GM12801 (cell line): ENCODE results near the gene SYNPO2.

Source experiments
- TF ChIP-seq, protein P1 (sequence below): IDR thresholded peaks from one replicate; pipeline ENCODE4 v1.5.1; 2011; ENCODE audit warnings: control low read depth; ENCODE audit not compliant: insufficient read length; ENCODE audit errors: extremely low read depth

Gene SYNPO2, protein sequence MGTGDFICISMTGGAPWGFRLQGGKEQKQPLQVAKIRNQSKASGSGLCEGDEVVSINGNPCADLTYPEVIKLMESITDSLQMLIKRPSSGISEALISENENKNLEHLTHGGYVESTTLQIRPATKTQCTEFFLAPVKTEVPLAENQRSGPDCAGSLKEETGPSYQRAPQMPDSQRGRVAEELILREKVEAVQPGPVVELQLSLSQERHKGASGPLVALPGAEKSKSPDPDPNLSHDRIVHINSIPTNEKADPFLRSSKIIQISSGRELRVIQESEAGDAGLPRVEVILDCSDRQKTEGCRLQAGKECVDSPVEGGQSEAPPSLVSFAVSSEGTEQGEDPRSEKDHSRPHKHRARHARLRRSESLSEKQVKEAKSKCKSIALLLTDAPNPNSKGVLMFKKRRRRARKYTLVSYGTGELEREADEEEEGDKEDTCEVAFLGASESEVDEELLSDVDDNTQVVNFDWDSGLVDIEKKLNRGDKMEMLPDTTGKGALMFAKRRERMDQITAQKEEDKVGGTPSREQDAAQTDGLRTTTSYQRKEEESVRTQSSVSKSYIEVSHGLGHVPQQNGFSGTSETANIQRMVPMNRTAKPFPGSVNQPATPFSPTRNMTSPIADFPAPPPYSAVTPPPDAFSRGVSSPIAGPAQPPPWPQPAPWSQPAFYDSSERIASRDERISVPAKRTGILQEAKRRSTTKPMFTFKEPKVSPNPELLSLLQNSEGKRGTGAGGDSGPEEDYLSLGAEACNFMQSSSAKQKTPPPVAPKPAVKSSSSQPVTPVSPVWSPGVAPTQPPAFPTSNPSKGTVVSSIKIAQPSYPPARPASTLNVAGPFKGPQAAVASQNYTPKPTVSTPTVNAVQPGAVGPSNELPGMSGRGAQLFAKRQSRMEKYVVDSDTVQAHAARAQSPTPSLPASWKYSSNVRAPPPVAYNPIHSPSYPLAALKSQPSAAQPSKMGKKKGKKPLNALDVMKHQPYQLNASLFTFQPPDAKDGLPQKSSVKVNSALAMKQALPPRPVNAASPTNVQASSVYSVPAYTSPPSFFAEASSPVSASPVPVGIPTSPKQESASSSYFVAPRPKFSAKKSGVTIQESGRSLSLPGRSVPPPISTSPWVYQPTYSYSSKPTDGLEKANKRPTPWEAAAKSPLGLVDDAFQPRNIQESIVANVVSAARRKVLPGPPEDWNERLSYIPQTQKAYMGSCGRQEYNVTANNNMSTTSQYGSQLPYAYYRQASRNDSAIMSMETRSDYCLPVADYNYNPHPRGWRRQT

DNA sequence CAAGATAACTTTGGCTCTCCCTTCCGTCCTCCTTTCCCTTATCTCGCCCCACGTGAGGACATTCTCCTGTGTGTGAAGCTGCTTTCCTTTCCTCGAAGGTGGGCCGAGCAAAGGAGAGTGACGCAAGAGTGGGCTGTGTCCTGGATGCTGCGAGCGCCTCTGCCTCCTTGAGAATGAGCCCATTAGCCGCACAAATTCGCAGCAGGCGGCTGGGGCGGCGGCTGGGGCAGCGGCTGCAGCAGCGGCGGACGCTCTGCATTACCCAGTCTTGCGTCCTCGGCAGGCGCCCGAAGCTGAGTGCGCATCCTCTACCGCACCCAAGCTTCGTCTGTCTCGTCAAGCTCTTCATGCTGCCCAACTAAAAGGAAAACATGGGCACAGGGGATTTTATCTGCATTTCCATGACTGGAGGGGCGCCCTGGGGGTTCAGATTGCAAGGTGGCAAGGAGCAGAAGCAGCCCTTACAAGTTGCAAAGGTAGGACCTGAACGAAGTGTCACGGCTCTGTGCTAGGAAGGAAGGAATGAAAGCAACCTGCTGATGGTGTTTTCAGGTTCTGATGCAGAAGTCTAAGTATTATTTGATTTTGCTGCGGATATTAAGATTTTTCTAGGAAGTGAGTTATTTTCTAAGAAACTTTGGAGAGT is at the start of gene SYNPO2:
Gene SYNPO2, plus strand, starts transcription at position 189 of the 646 bp plus-strand sequence. Its CDS starts 183 bp downstream, at position 372.
- TF ChIP-seq, protein P1, sequence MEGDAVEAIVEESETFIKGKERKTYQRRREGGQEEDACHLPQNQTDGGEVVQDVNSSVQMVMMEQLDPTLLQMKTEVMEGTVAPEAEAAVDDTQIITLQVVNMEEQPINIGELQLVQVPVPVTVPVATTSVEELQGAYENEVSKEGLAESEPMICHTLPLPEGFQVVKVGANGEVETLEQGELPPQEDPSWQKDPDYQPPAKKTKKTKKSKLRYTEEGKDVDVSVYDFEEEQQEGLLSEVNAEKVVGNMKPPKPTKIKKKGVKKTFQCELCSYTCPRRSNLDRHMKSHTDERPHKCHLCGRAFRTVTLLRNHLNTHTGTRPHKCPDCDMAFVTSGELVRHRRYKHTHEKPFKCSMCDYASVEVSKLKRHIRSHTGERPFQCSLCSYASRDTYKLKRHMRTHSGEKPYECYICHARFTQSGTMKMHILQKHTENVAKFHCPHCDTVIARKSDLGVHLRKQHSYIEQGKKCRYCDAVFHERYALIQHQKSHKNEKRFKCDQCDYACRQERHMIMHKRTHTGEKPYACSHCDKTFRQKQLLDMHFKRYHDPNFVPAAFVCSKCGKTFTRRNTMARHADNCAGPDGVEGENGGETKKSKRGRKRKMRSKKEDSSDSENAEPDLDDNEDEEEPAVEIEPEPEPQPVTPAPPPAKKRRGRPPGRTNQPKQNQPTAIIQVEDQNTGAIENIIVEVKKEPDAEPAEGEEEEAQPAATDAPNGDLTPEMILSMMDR, result no peak

DNA sequence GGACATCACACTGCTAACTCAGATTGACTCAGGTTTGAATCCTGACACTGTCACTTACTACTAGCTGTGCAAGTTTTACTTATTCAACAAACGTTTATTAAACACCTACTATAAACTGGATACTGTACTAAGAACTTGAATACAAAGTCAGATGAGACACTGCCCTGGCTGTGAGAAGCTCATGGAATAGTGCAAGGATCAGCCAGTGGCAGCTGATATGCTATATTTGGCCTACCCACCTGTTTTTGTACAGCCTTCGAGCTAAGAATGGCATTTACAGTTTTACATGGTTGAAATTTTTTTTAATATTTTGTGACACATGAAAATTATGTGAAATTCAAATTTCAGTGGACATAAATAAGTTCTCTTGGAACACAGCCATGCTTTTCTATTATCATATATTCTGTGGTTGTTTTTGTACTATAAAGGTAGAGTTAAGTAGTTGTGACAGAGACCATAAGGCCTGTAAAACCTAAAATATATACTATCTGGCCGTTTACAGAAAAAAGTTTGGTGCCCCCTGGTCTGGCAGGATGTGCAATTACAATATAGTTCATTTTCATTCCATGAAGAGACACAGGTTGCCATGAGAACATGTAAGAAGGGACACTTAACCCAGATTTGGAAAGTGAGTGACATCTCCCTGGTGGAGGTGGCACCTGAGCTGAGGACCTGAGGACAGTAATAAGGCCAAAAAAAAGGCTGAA is 49.3 kb upstream of the SYNPO2 start:
- TF ChIP-seq, protein P1, result no peak

DNA sequence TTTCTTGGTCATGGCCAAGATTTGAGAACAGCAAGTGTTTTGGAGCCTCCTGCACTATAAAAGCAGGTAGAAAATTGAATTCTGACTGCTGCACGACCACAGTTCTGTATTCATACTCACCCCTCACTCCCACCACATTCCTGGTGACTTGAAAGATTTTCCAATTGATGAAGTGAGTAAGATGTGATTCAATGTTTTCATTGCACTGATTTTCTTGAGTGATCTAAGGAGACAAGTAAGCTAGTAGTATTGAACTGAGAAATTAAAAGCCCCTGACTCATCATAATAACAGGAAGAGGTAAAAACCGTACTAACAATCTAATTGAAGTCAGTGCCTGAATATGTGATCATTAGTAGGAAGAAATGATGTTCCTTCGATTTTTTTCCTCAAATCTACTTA is 46.6 kb upstream of the SYNPO2 start:
- TF ChIP-seq, protein P1, result no peak

DNA sequence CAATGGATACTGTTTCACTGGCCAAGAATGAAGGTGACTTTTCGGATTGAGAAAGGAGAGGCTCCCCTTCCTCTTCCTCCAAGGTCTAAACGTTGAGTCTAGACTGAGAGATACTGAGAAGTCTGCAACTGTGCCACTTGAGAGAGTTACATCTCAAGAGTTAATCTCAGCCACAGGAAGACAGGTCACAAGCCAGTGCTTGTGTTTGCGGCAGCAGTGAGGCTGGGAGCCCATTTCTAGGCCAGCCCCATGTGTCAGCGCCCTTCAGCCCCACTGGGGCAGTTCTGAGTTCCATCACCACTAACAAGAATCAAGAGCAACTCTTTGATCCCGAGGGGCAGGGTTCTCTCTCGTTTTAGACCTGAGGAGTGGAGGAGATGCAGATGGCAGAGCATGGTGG is 45.4 kb upstream of the SYNPO2 start:
- TF ChIP-seq, protein P1, result no peak

DNA sequence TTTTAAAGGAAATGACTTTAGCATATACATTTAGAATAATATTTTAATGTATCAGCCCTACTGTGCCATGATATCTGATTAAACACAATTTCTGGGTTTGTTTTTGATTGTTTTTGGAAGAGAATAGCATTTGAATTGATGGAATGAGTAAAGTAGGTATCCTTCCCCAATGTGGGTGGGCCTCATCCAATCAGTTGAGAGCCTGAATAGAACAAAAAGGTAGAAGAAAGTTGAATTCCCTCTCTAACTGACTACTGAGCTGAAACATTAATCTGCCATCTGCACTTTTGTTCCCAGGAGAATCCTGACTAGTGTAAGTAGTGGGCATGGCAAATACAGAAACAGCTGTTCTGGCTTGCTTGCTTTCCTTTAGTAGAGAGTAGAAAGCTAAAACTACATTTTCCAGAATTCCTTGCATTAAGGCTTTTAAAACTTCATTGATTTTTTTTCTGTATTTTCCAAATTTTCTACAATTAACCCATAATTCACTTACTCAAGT is 43.1 kb upstream of the SYNPO2 start:
- TF ChIP-seq, protein P1, result no peak

DNA sequence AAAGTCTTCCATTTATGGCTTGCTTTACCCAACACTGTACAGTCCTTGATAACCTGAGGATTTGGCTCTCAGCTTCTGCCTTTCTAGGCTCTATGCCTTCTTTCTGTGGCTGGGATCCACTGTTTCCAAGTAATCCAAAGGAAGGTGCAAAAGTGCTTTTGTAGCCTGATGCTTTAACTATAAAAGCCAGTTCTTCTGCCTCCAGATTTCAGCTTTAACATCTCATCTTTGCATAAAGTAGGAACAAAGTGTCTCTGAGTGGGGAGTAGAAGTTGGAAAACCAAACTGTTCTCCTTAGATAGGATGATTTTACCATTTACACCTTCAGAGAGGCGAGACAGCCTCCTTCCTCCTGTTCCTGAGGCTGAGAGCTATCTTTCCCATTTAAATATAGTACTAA is 41.7 kb upstream of the SYNPO2 start:
- TF ChIP-seq, protein P1, result no peak
